Measurements from ENCODE around the gene TFDP1.
"Not testable (repeated sequence)": the region's sequence is repeated elsewhere in the genome, so short reads cannot be mapped to it uniquely, and the experiment has no call there.

TFDP1 gene

DNA sequence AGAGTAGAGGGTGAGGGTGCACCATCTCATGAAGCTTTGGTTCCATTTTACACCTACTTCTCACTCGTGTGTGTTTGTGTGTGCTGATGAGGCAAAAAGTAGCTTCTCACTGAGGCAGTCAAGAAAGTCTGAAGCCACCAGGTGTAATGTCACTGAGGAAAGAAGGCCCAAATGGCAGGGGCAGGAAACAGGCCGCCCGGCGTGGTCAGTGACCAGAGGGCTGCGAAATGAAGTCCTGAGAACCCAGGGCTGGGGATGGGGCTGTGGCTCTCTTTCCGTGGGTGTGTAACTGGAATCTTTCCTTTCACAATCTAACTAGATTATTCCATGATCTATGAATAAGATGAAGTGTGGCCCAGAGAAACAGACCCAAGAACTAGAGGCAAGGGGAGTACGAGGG, 25.5 kb upstream of the TFDP1 start:
- Mint-ChIP-seq H3K27me3 (no peaks in the 10 kb centered on the region), H3K4me3 (no peak overlapping the region), H3K9me3 (ENCODE audit: low read depth) (no peaks in the 10 kb centered on the region), H3K36me3 (peaks cover 2% of the 10 kb centered on the region), H3K4me1 (ENCODE audit: low read depth) (peaks cover 3% of the 10 kb centered on the region), H3K27ac (no peak overlapping the region)

DNA sequence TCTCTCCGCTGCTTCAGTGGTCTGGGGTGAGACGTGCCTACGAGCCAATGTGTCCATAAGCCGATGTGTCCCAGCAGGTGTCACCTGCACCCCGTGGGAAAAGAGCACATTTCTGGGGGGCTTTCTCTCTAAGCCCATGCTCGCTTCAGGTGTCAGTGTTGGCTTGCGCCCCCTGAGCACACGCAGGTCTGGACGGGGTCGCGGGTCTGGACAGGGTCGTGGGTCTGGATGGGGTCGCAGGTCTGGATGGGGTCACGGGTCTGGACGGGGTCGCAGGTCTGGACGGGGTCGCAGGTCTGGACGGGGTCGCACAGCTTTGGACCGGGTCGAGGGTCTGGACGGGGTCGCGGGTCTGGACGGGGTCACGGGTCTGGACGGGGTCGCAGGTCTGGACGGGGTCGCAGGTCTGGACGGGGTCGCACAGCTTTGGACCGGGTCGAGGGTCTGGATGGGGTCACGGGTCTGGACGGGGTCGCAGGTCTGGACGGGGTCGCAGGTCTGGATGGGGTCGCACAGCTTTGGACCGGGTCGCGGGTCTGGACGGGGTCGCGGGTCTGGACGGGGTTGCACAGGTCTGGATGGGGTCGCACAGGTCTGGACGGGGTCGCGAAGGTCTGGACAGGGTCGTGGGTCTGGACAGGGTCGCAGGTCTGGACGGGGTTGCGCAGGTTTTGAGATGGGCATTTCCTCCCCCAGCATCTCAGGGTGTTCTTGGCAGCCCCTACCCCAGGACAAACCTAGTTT, 24.5 kb upstream of the TFDP1 start:
- Mint-ChIP-seq H3K27ac (no peak overlapping the region), H3K9me3 (ENCODE audit: low read depth) (no peaks in the 10 kb centered on the region), H3K4me3 (no peak overlapping the region)

DNA sequence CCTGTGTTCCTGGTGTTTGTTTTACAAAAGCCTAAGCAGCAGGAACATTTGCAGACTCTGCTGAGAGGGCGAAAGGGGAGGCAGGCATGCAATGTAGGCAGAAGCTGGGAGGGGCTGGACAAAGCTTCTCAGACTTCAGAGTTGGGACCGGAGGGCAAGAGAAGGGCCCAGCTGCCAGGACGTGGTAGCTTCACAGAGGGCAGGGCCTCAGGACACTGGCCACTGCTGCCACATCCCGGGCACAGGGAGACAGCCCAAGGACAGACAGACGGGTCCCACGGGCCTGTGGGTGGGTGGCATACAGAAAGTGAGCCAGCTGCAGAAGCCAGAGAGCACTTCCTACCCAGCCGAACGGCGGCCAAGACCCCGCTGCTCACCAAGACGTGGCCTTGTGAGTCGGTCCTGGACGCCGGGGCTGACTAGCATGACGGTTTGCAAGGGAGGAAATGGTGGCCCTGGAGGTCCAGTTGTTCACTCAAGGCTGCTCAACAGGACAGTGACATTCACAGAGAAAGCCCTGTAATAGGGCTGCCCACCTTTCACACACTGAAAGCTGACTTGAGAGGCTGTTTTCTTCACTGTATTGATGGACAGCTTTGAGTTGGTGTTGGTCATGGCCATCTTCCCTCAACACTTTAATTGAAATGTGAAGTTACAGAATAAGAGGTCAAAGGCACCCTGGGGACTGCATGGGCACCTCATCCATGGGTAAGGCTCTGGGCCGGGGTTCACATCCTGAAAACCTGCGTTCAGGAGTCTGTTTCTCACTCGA, 23.7 kb upstream of the TFDP1 start:
- Mint-ChIP-seq H3K27ac (no peak overlapping the region), H3K27me3 (no peaks in the 10 kb centered on the region), H3K4me1 (ENCODE audit: low read depth) (peaks cover 3% of the 10 kb centered on the region), H3K9me3 (ENCODE audit: low read depth) (no peaks in the 10 kb centered on the region), H3K36me3 (peaks cover 2% of the 10 kb centered on the region), H3K4me3 (no peak overlapping the region)

More for the DNA sequence above, 24.5 kb upstream of the TFDP1 start:
- Mint-ChIP-seq H3K27me3 (no peaks in the 10 kb centered on the region), H3K36me3 (peaks cover 2% of the 10 kb centered on the region), H3K4me1 (ENCODE audit: low read depth) (peaks cover 3% of the 10 kb centered on the region)

DNA sequence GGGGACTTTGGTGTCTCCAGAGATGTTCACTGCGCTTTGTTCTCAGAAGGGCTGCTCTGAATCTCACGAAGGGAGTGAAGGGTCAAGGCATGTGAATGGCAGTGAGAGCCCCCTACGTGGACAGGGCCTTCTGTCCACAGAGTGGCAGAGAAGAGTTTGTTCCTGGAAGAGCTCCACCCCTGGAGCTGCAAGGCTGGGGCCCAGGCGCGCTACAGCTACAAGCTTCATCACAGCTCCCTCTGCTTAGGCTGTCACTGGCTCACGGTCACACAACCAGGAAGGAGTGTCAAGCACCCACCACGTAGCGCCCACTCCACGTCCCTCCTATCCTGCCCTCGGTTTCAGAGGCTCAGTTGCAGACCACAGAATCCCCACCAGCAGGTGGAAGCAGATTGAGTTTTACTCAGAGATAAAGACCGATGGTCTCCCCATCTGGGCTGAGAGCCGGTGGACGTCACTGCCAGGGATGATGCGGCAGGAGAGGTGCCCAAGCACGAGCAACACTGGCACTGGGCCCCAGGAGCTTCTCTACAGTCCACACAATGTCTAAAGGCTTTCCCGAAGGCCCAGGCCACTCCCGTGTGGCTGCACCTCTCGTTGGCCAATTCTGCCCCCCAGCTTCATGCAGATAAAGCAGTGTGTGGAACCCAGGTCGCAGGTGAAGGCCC, 23.0 kb upstream of the TFDP1 start:
- H3K4me1 Mint-ChIP-seq (ENCODE audit: low read depth), result peaks cover 3% of the 10 kb centered on the region
- H3K27ac Mint-ChIP-seq, result no peak overlapping the region
- H3K27me3 Mint-ChIP-seq, result no peaks in the 10 kb centered on the region
- peaks cover 2% of the 10 kb centered on the region for H3K36me3 Mint-ChIP-seq
- H3K9me3 Mint-ChIP-seq (ENCODE audit: low read depth), result no peaks in the 10 kb centered on the region
- no peak overlapping the region for H3K4me3 Mint-ChIP-seq

DNA sequence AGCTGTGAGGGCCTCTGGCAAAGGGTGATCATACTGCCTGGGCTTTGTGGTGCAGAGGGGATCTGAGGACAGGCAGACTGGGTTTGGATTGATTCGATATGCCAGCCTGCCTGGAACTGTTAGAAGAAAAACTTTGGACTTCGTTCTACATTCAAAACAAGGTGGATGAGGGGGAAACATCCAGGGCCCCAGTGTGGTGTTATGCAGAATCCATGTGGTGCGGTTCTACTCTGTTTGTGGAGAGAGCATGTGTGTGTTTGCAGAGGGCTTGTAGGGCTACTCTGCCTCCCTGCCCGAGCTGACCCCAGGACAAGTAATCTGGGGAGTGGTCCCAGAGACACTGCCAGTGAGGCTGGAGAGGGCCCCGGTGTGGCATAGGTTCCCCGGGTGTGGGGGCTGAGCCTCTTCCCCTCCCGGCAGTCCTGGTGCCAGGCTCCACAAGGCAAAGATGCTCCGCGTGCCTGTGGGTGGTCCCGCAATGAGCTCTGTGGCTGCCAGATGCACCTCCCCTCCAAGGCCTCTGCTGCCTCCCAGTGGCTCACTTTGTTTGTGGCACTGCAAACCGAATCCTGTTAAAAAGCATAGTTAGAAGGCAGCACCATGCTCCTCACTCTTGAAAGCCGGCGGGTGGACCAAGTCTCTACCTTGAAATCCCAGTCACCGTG, 22.3 kb upstream of the TFDP1 start:
- Mint-ChIP-seq H3K27ac (no peak overlapping the region), H3K36me3 (no peaks in the 10 kb centered on the region), H3K4me3 (no peak overlapping the region), H3K4me1 (ENCODE audit: low read depth) (peaks cover 3% of the 10 kb centered on the region), H3K9me3 (ENCODE audit: low read depth) (no peaks in the 10 kb centered on the region), H3K27me3 (no peaks in the 10 kb centered on the region)

DNA sequence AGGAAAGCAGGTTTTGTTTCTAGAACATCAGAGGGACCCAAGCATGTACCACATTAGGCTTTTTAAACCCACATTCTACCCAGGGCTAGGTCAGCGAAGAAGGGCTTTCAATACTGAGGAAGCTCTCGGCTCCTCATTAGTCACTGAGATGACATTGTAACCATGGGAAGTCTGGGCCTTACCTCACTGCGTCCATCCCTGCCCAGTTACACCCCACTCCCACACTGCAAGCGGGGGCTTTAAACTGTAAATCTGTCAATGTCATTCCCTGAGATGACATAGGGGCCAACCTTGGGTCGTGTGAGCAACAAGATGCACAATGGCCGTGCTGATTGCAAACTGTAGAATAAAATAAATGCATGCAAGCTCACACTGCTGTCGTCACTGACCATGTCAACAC, 21.7 kb upstream of the TFDP1 start:
- Mint-ChIP-seq H3K27me3 (no peaks in the 10 kb centered on the region), H3K36me3 (no peaks in the 10 kb centered on the region), H3K9me3 (ENCODE audit: low read depth) (no peaks in the 10 kb centered on the region), H3K4me1 (ENCODE audit: low read depth) (peaks cover 3% of the 10 kb centered on the region), H3K4me3 (no peak overlapping the region), H3K27ac (no peak overlapping the region)

DNA sequence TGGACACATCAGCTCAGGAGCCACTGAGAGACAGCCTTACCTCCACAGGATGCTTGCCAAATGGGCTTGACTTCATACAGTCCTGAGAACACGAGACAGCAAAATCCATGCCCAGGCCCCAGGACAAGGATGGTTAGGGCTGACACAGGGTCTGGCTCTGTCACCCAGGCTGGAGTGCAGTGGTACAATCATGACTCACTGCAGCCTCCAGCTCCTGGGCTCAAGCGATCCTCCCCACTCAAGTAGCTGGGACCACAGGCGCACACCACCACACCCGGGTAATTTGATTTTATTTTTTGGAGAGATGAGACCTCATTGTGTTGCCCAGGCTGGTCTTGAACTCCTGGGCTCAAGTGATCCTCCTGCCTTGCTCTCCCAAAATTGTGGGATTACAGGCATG, 21.0 kb upstream of the TFDP1 start:
- H3K36me3 Mint-ChIP-seq; H3K9me3 Mint-ChIP-seq (ENCODE audit: low read depth); H3K4me3 Mint-ChIP-seq; H3K4me1 Mint-ChIP-seq (ENCODE audit: low read depth); H3K27me3 Mint-ChIP-seq; H3K27ac Mint-ChIP-seq: not testable (repeated sequence)

DNA sequence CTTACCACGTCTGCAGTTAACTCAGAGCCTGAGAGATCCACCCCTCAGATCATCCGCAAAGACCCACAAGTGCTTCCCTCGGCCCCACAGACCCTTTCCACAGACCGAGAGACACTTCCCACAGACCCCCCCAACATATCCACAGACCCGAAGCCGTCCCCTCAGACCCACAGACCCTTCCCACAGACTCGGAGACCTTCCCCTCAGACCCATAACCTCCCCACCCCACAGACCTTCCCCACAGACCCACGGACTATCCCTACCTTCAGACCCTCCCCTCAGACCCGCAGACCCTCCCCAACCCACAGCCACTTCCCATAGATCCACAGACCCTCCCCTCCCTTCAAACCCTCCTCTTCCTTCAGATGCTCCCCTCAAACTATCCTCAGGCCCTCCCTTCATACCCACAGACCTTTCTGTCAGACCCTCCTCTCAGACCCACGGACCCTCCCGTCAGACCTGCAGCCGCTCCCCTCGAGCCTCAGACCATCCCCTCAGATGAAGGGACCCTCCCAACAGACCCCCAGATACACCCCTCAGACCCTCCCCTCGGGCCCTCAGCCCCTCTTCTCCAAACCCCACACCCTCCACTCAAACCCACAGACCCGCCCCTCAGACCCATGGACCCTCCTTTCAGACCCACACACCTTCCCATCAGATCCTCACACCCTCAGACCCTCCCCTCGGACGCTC, 20.1 kb upstream of the TFDP1 start:
- Mint-ChIP-seq H3K9me3 (ENCODE audit: low read depth) (no peaks in the 10 kb centered on the region), H3K27ac (no peak overlapping the region), H3K4me1 (ENCODE audit: low read depth) (peaks cover 3% of the 10 kb centered on the region), H3K36me3 (no peaks in the 10 kb centered on the region), H3K27me3 (peaks cover 6% of the 10 kb centered on the region), H3K4me3 (no peak overlapping the region)

DNA sequence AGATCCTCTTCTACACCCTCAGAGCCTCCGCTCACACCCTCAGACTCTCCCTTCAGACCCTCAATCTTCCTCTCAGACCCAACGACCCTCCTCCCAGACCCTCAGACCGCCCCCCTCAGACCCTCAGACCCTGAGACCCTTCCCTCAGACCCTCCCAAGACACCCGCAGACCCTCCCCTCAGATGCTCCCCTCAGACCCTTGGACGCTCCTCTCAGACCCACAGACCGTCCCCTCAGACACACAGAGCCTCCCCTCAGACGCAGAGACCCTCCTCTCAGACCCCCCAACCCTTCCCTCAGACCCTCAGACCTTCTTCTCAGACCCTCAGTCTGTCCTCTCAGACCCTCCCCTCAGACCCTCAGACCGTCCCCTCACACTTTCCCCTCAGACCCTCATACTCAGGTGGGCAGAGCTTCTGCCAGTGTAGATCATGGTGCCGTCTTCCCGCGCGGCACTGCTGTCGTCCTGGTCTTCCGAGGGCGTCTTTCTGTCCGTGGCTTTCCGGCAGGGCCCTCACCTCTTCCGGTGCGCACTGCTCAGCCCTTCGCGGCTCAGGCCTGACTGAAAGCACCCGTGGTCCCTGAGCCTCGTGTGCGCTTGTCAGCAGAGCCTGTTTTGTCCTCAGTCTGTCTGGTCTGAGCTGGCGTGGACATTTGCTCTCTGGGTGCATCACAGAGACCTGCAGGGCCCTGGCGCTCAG, 18.9 kb upstream of the TFDP1 start:
- no peaks in the 10 kb centered on the region for H3K9me3 Mint-ChIP-seq (ENCODE audit: low read depth)
- H3K27ac Mint-ChIP-seq, result no peak overlapping the region
- H3K4me1 Mint-ChIP-seq (ENCODE audit: low read depth), result peaks cover 3% of the 10 kb centered on the region
- peaks cover 6% of the 10 kb centered on the region for H3K27me3 Mint-ChIP-seq
- no peaks in the 10 kb centered on the region for H3K36me3 Mint-ChIP-seq
- no peak overlapping the region for H3K4me3 Mint-ChIP-seq

DNA sequence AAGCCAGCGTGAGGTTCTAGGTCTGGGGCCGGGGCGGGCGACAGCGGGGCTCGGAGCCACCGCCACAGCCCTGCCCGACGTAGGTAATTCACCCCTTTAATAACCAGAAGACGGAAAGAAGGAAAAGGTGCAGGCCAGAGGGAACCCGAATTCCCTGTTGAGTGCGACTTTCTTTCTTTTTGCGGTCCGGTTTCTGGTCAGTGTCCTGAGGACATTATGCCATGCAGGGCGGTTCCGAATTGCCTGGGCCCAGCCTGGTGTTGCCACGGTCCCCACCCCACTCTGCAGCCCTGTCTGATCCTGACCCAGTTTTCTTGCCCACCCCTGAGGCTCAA, 18.4 kb upstream of the TFDP1 start:
- Mint-ChIP-seq H3K27me3 (peaks cover 6% of the 10 kb centered on the region), H3K27ac (no peak overlapping the region), H3K4me3 (no peak overlapping the region), H3K36me3 (no peaks in the 10 kb centered on the region), H3K4me1 (ENCODE audit: low read depth) (peaks cover 3% of the 10 kb centered on the region), H3K9me3 (ENCODE audit: low read depth) (no peaks in the 10 kb centered on the region)

DNA sequence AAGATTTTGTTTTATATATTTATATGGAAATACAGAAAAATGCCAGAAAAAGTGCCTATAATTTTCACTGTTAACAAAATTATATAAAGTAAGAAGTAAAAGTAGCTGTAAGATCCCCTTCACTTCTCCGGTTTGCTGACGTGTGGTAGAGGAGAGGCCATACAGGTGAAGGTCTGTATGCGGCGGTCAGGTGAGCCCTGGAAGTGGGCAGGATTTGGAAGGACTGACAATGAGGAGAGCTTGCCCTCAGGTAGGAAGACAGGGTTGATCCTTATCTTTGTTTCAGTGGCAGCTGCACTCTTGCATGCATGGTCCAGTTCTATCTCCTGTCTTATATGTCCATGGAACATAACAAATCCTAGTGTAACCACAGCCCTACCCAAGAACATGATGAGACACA, 16.9 kb upstream of the TFDP1 start:
- no peak overlapping the region for H3K27ac Mint-ChIP-seq
- peaks cover 6% of the 10 kb centered on the region for H3K27me3 Mint-ChIP-seq
- peaks cover 5% of the 10 kb centered on the region for H3K36me3 Mint-ChIP-seq
- peaks cover under 1% of the 10 kb centered on the region for H3K4me1 Mint-ChIP-seq (ENCODE audit: low read depth)
- H3K4me3 Mint-ChIP-seq, result no peak overlapping the region
- no peaks in the 10 kb centered on the region for H3K9me3 Mint-ChIP-seq (ENCODE audit: low read depth)

DNA sequence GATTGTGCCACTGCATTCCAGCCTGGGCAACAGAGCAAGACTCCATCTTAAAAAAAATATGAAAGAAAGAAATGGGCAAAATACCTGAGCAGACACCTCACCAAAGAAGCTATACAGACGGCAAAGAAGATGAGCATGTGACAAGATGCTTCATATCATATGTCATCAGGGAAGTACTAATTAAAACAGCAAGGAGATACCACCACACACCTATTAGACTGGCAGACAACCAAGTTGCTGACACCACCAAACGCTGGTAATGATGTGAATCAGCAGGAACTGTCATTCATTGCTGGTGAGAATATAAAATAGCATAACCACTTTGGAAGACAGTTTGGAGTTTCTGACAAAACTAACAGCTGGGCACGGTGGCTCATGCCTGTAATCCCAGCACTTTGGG, 11.5 kb upstream of the TFDP1 start:
- Mint-ChIP-seq H3K4me1 (ENCODE audit: low read depth) (no peaks in the 10 kb centered on the region), H3K36me3 (peaks cover 8% of the 10 kb centered on the region), H3K27ac (no peak overlapping the region), H3K9me3 (ENCODE audit: low read depth) (peaks cover 6% of the 10 kb centered on the region), H3K27me3 (peaks cover 8% of the 10 kb centered on the region), H3K4me3 (no peak overlapping the region)

DNA sequence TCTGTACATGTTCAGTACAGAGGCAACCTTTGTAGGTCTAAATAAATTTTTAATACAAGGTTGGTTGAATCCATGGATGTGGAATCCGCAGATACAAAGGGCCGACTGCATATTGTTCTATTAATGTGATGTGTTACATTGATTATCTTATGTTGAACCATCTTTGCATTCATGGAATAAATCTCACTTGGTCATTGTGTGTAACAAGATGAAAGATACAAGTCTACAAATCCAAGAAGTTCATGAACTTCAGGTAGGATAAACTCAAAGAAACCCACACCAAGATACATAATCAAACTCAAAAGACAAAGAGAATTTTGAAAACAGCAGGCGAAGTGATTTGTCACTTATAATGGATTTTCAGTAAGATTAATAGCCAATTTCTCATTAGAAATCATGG, 8.0 kb upstream of the TFDP1 start:
- H3K9me3 Mint-ChIP-seq (ENCODE audit: low read depth), result peaks cover 6% of the 10 kb centered on the region
- H3K27me3 Mint-ChIP-seq, result peaks cover 2% of the 10 kb centered on the region
- H3K36me3 Mint-ChIP-seq, result peaks cover 8% of the 10 kb centered on the region
- H3K4me3 Mint-ChIP-seq, result no peak overlapping the region
- H3K27ac Mint-ChIP-seq, result no peak overlapping the region
- H3K4me1 Mint-ChIP-seq (ENCODE audit: low read depth), result no peaks in the 10 kb centered on the region

DNA sequence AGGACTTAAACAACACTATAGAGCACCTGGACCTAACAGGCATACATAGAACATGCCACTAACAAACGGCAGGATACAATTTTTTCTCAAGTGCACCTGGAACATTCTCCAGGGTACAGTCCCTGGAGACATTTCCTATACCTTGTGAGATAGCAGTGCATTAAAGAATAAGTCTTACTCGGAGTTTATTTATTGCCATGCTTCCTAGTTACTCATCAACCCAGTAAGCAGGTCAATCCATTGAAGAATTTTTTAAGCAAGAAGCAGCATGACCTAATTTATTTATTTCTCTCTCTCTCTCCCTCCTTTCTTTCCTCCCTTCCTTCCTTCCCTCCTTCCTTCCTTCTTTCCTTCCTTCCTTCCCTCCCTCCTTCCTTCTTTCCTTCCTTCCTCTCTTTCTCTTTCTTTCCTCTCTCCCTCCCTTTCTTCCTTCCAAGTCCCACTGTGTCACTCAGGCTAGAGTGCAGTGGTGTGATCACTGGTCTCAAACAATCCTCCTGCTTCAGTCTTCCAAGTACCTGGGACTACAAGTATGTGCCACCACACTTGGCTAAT, 6.6 kb upstream of the TFDP1 start:
- Mint-ChIP-seq H3K27ac (no peak overlapping the region), H3K4me1 (ENCODE audit: low read depth) (no peaks in the 10 kb centered on the region), H3K4me3 (no peak overlapping the region), H3K27me3 (peaks cover 2% of the 10 kb centered on the region), H3K9me3 (ENCODE audit: low read depth) (peaks cover 6% of the 10 kb centered on the region), H3K36me3 (peaks cover 3% of the 10 kb centered on the region)
